G401.6 (cell line): Measurements from ENCODE around the gene AGAP3.

Experiments used
- FAIRE-seq: peaks from 2 replicates; lab custom pipeline; 2012; peaks lifted over from hg19 to GRCh38; lab: Jason Lieb, UNC

The AGAP3 gene

GRCh38 chr7:151057989-151058780 lies 28.1 kb upstream of the AGAP3 start:
- FAIRE-seq: peak; percentile 98

GRCh38 chr7:151058781-151059366 lies 27.4 kb upstream of the AGAP3 start:
- no peak for FAIRE-seq

GRCh38 chr7:151059367-151060112 lies 26.7 kb upstream of the AGAP3 start, which contains the start of gene SLC4A2:
Gene SLC4A2, plus strand, starts transcription at chr7:151059589. Its CDS starts 2,399 bp downstream, at chr7:151061988.
- no peak for FAIRE-seq

- FAIRE-seq: no peak
Observed at GRCh38 chr7:151060113-151060415, 26.2 kb upstream of the AGAP3 start.

- no peak for FAIRE-seq
Observed at GRCh38 chr7:151060416-151061212, 25.7 kb upstream of the AGAP3 start.

- FAIRE-seq: no peak
Observed at GRCh38 chr7:151061213-151062110, 24.8 kb upstream of the AGAP3 start.

GRCh38 chr7:151062111-151062398 lies 24.2 kb upstream of the AGAP3 start:
- FAIRE-seq: no peak

GRCh38 chr7:151062399-151063211 lies 23.7 kb upstream of the AGAP3 start:
- FAIRE-seq: peak; percentile 66

- no peak for FAIRE-seq
Observed at GRCh38 chr7:151063212-151063561, 23.1 kb upstream of the AGAP3 start.

- FAIRE-seq: no peak
Observed at GRCh38 chr7:151064454-151064853, 21.8 kb upstream of the AGAP3 start.

GRCh38 chr7:151064993-151065392 lies 21.3 kb upstream of the AGAP3 start:
- no peak for FAIRE-seq

- FAIRE-seq: no peak
Observed at GRCh38 chr7:151065516-151065915, 20.8 kb upstream of the AGAP3 start.

- FAIRE-seq: no peak
Observed at GRCh38 chr7:151066273-151066974, 19.9 kb upstream of the AGAP3 start.

- FAIRE-seq: no peak
Observed at GRCh38 chr7:151068069-151068773, 18.1 kb upstream of the AGAP3 start.

GRCh38 chr7:151069841-151070573 lies 16.3 kb upstream of the AGAP3 start:
- FAIRE-seq: no peak

- no peak for FAIRE-seq
Observed at GRCh38 chr7:151070574-151070960, 15.7 kb upstream of the AGAP3 start.

GRCh38 chr7:151071032-151071866 lies 15.0 kb upstream of the AGAP3 start:
- FAIRE-seq: no peak

GRCh38 chr7:151073990-151074389 lies 12.3 kb upstream of the AGAP3 start:
- no peak for FAIRE-seq
